Nephron (organoid): ENCODE measurements around the gene NRAS.

ENCODE experiments used
- H3K27ac Mint-ChIP-seq, 3 experiments: 2 replicates each; pipeline ENCODE4 v1.8.0; 2020; ENCODE audit warnings: mixed read lengths in 3 of 3, mild to moderate bottlenecking in 2 of 3, moderate library complexity in 1 of 3
- H3K27me3 Mint-ChIP-seq: 2 replicates; pipeline ENCODE4 v1.8.0; 2021; ENCODE audit warnings: low read depth, mild to moderate bottlenecking, moderate library complexity, mixed read lengths
- H3K36me3 Mint-ChIP-seq: 2 replicates; pipeline ENCODE4 v1.8.0; 2020; ENCODE audit warnings: low read depth, mixed read lengths
- H3K4me1 Mint-ChIP-seq: 2 replicates; pipeline ENCODE4 v1.8.0; 2020; ENCODE audit warnings: mixed read lengths
- H3K4me3 Mint-ChIP-seq, 3 experiments: 2 replicates each; pipeline ENCODE4 v1.8.0; 2020; ENCODE audit warnings: mild to moderate bottlenecking in 3 of 3, mixed read lengths in 3 of 3, moderate library complexity in 2 of 3
- H3K9me3 Mint-ChIP-seq: 2 replicates; pipeline ENCODE4 v1.8.0; 2020; ENCODE audit warnings: mixed read lengths
- TF ChIP-seq, protein P1 (sequence below), 3 experiments: fragments of 200-600 bp; sonication (generic); IDR thresholded peaks; one replicate each; pipeline ENCODE4 v1.5.0; 2021; ENCODE audit warnings: antibody characterized with exemption in 3 of 3; ENCODE audit not compliant: unreplicated experiment in 3 of 3

NRAS gene

GRCh38 chr1:114735479-114735878, 18.9 kb upstream of the NRAS start:
- H3K27me3 Mint-ChIP-seq: no peaks in the 10 kb centered on the region
- no peak overlapping the region for H3K27ac Mint-ChIP-seq
- H3K4me3 Mint-ChIP-seq: no peak overlapping the region
- H3K9me3 Mint-ChIP-seq: no peaks in the 10 kb centered on the region
- TF ChIP-seq, protein P1, sequence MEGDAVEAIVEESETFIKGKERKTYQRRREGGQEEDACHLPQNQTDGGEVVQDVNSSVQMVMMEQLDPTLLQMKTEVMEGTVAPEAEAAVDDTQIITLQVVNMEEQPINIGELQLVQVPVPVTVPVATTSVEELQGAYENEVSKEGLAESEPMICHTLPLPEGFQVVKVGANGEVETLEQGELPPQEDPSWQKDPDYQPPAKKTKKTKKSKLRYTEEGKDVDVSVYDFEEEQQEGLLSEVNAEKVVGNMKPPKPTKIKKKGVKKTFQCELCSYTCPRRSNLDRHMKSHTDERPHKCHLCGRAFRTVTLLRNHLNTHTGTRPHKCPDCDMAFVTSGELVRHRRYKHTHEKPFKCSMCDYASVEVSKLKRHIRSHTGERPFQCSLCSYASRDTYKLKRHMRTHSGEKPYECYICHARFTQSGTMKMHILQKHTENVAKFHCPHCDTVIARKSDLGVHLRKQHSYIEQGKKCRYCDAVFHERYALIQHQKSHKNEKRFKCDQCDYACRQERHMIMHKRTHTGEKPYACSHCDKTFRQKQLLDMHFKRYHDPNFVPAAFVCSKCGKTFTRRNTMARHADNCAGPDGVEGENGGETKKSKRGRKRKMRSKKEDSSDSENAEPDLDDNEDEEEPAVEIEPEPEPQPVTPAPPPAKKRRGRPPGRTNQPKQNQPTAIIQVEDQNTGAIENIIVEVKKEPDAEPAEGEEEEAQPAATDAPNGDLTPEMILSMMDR (IDR thresholded peaks at IDR 0.05; ENCODE audit: unreplicated experiment in 3 of 3): no peak
- peaks cover 78% of the 10 kb centered on the region for H3K36me3 Mint-ChIP-seq
- no peaks in the 10 kb centered on the region for H3K4me1 Mint-ChIP-seq

GRCh38 chr1:114729782-114730181, 13.2 kb upstream of the NRAS start:
- H3K4me3 Mint-ChIP-seq: no peak overlapping the region
- no peaks in the 10 kb centered on the region for H3K9me3 Mint-ChIP-seq

DNA sequence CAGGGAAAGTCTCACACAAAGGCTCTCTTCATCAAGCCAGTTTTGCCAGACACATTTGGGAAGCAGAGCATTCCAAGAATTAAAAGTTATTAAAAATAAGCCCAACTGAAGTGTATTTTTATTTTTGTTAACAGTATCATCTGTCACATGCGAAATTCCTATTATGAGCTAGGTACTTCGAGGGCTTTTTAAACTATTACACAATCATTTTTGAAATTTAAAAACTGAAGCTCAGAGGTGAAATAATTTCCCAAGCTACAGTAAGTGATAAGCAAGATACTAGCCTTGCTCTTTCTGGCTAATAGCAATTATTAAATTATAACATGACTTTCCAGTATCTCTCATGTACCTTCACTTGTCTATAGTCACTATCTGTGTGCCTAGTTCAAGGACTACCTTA, 12.0 kb upstream of the NRAS start:
- no peaks in the 10 kb centered on the region for H3K9me3 Mint-ChIP-seq
- TF ChIP-seq, protein P1 (IDR thresholded peaks at IDR 0.05; ENCODE audit: unreplicated experiment in 3 of 3): no peak
- H3K4me1 Mint-ChIP-seq: peaks cover 6% of the 10 kb centered on the region
- peaks cover 82% of the 10 kb centered on the region for H3K36me3 Mint-ChIP-seq
- H3K27ac Mint-ChIP-seq: no peak overlapping the region
- no peak overlapping the region for H3K4me3 Mint-ChIP-seq
- no peaks in the 10 kb centered on the region for H3K27me3 Mint-ChIP-seq

More at GRCh38 chr1:114729782-114730181, 13.2 kb upstream of the NRAS start:
- TF ChIP-seq, protein P1 (IDR thresholded peaks at IDR 0.05; ENCODE audit: unreplicated experiment in 3 of 3): no peak
- Mint-ChIP-seq H3K27me3 (no peaks in the 10 kb centered on the region), H3K36me3 (peaks cover 82% of the 10 kb centered on the region), H3K4me1 (no peaks in the 10 kb centered on the region), H3K27ac (no peak overlapping the region)

DNA sequence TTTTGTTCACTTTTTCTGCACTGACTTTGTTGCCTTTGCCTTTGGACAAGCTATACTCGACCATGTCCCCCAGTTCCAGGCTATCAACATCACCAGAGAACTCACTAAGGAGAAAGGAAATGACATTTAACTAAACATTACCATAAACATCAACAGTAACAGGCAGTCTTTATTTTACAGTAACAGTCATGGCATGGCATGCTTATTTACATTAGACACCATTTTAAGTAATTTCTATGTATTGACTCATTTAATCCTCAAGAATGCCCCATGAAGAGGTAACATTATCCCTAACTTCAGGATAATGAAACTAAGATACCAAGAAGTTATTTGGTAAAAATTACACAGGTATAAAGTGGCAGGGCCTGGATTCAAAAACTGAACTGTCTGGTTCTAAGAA, 8.7 kb upstream of the NRAS start:
- Mint-ChIP-seq H3K4me1 (peaks cover 6% of the 10 kb centered on the region), H3K9me3 (no peaks in the 10 kb centered on the region), H3K27me3 (no peaks in the 10 kb centered on the region), H3K27ac (no peak overlapping the region), H3K36me3 (peaks cover 87% of the 10 kb centered on the region), H3K4me3 (no peak overlapping the region)
- TF ChIP-seq, protein P1 (IDR thresholded peaks at IDR 0.05; ENCODE audit: unreplicated experiment in 3 of 3): no peak

- TF ChIP-seq, protein P1 (IDR thresholded peaks at IDR 0.05; ENCODE audit: unreplicated experiment in 3 of 3): no peak
- Mint-ChIP-seq H3K9me3 (no peaks in the 10 kb centered on the region), H3K4me1 (peaks cover 6% of the 10 kb centered on the region), H3K27ac (no peak overlapping the region), H3K4me3 (no peak overlapping the region), H3K27me3 (no peaks in the 10 kb centered on the region), H3K36me3 (peaks cover 89% of the 10 kb centered on the region)
Measured at GRCh38 chr1:114723915-114724314, 7.3 kb upstream of the NRAS start.

GRCh38 chr1:114723457-114723856, 6.9 kb upstream of the NRAS start:
- Mint-ChIP-seq H3K36me3 (peaks cover 90% of the 10 kb centered on the region), H3K9me3 (no peaks in the 10 kb centered on the region)
- TF ChIP-seq, protein P1 (IDR thresholded peaks at IDR 0.05; ENCODE audit: unreplicated experiment in 3 of 3): no peak

More at GRCh38 chr1:114723457-114723856, 6.9 kb upstream of the NRAS start:
- H3K4me1 Mint-ChIP-seq: peaks cover 6% of the 10 kb centered on the region
- no peak overlapping the region for H3K27ac Mint-ChIP-seq
- H3K4me3 Mint-ChIP-seq: no peak overlapping the region
- no peaks in the 10 kb centered on the region for H3K27me3 Mint-ChIP-seq
